RWPE2 (cell line): ENCODE results near the gene MAP2K5.
"Not testable (repeated sequence)": the region's sequence is repeated elsewhere in the genome, so short reads cannot be mapped to it uniquely, and the experiment has no call there.

Experiments
- ATAC-seq: fragments of 200-7000 bp; cut with Tn5 transposase; 3 replicates; pipeline ENCODE4 v1.9.1; 2021; ENCODE audit warnings: low read depth
- DNase-seq: peaks from one replicate; pipeline ENCODE4 v3.0.0-alpha.2; 2020; ENCODE audit warnings: low spot score
- H3K27ac ChIP-seq: fragments of 450-650 bp; 2 replicates; pipeline ENCODE4 v1.5.1; 2017; ENCODE audit warnings: mild to moderate bottlenecking; ENCODE audit not compliant: poor library complexity, severe bottlenecking
- H3K27me3 ChIP-seq: fragments of 250-450 bp; sonication (Bioruptor Pico); 2 replicates; pipeline ENCODE4 v1.5.1; 2021; ENCODE audit warnings: mild to moderate bottlenecking, moderate library complexity; ENCODE audit not compliant: insufficient read depth, poor library complexity, severe bottlenecking
- H3K36me3 ChIP-seq: fragments of 250-450 bp; sonication (Bioruptor Pico); 2 replicates; pipeline ENCODE4 v1.5.1; 2020; ENCODE audit warnings: low read depth, mild to moderate bottlenecking, moderate library complexity
- H3K4me1 ChIP-seq: fragments of 250-450 bp; sonication (Bioruptor Pico); 2 replicates; pipeline ENCODE4 v1.5.1; 2021; ENCODE audit warnings: mild to moderate bottlenecking, moderate library complexity; ENCODE audit not compliant: insufficient read depth, poor library complexity, severe bottlenecking
- H3K4me3 ChIP-seq: fragments of 250-450 bp; sonication (Bioruptor Pico); 2 replicates; pipeline ENCODE4 v1.5.1; 2021; ENCODE audit warnings: mild to moderate bottlenecking, moderate library complexity; ENCODE audit not compliant: severe bottlenecking
- H3K9me3 ChIP-seq: fragments of 250-450 bp; sonication (Bioruptor Pico); 2 replicates; pipeline ENCODE4 v1.5.1; 2021; ENCODE audit warnings: mild to moderate bottlenecking, moderate library complexity; ENCODE audit not compliant: severe bottlenecking
- CTCF ChIP-seq: fragments of 450-650 bp; IDR thresholded peaks from one replicate; pipeline ENCODE4 v1.5.1; 2017; ENCODE audit warnings: mild to moderate bottlenecking, moderate library complexity; ENCODE audit not compliant: poor library complexity, severe bottlenecking

MAP2K5 gene

GRCh38 chr15:67611370-67612369, 69.2 kb downstream of the MAP2K5 start:
- no peak for TF ChIP-seq CTCF
- no peak for DNase-seq
- H3K27ac ChIP-seq = no peak overlapping the region
- H3K4me3 ChIP-seq = no peak overlapping the region
- no peaks in the 10 kb centered on the region; the same call in 1 of the 2 replicates for H3K36me3 ChIP-seq
- no peak for ATAC-seq
- H3K27me3 ChIP-seq = no peaks in the 10 kb centered on the region
- no peaks in the 10 kb centered on the region for H3K4me1 ChIP-seq
- no peaks in the 10 kb centered on the region for H3K9me3 ChIP-seq

GRCh38 chr15:67613211-67613610, 70.7 kb downstream of the MAP2K5 start:
- no peaks in the 10 kb centered on the region for H3K4me1 ChIP-seq
- no peaks in the 10 kb centered on the region for H3K27me3 ChIP-seq
- H3K36me3 ChIP-seq = no peaks in the 10 kb centered on the region; the same call in 1 of the 2 replicates
- no peaks in the 10 kb centered on the region for H3K9me3 ChIP-seq
- no peak for DNase-seq
- no peak for ATAC-seq
- no peak overlapping the region for H3K4me3 ChIP-seq
- no peak for TF ChIP-seq CTCF
- H3K27ac ChIP-seq = no peak overlapping the region

- H3K36me3 ChIP-seq = no peaks in the 10 kb centered on the region; the same call in 1 of the 2 replicates
- H3K27me3 ChIP-seq = no peaks in the 10 kb centered on the region
- no peak for TF ChIP-seq CTCF
- no peak overlapping the region for H3K4me3 ChIP-seq
- no peak overlapping the region for H3K27ac ChIP-seq
- H3K4me1 ChIP-seq = no peaks in the 10 kb centered on the region
- DNase-seq (no peak), ATAC-seq (no peak)
- no peaks in the 10 kb centered on the region for H3K9me3 ChIP-seq
These were observed 71.2 kb downstream of the MAP2K5 start for GRCh38 chr15:67613708-67614107.

GRCh38 chr15:67615131-67615534, 72.6 kb downstream of the MAP2K5 start:
- ATAC-seq, H3K4me1 ChIP-seq, H3K4me3 ChIP-seq, H3K9me3 ChIP-seq, H3K27ac ChIP-seq, DNase-seq, H3K36me3 ChIP-seq, H3K27me3 ChIP-seq: not testable (repeated sequence)

- ATAC-seq (no peak), DNase-seq (no peak)
- Histone ChIP-seq H3K27me3 (no peaks in the 10 kb centered on the region), H3K4me3 (no peak overlapping the region), H3K9me3 (no peaks in the 10 kb centered on the region), H3K4me1 (no peaks in the 10 kb centered on the region), H3K36me3 (no peaks in the 10 kb centered on the region; the same call in 1 of the 2 replicates), H3K27ac (no peak overlapping the region)
- TF ChIP-seq CTCF = no peak
These were observed 75.8 kb downstream of the MAP2K5 start for GRCh38 chr15:67618297-67618696.
